Ovary (tissue), 3 donors: Measurements from ENCODE around the gene STX4.

Experiments used
- EP300 ChIP-seq: sonication (generic); formaldehyde crosslinking; IDR thresholded peaks from one replicate; pipeline ENCODE4 v1.6.1; 2017; ENCODE audit warnings: antibody characterized with exemption
- TF ChIP-seq, protein P1 (sequence below), 3 donors: fragments of 450-650 bp in 2 of 3; fragments of 200-600 bp in 1 of 3; IDR thresholded peaks; one replicate each; pipeline versions ENCODE4 v1.5.1 to v1.8.0; 2016 to 2022; ENCODE audit warnings: antibody characterized with exemption in 3 of 3, mild to moderate bottlenecking in 1 of 3
- donor health status: DM: no; HTN: no; CAD: no.

DNA sequence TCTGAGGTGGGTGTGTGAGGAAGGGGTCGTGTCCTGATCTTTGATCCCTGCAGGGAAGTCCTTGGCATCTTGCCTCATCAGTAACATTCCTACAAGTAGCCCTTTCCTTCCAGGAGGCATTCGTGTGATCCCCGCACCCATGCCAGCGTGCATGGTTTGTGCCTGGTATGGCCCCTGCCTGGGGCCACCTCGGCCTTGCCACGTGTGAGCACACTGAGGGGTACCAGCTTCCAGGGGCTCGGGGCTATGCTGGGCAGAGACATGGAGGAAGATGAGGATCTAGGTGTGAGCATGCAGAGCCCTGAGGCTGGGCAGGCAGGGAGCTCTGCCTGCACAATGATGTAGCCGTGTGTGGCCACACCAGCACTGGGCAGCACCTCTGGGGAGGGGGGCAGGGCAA is 42.3 kb upstream of the STX4 start:
- TF ChIP-seq, protein P1, sequence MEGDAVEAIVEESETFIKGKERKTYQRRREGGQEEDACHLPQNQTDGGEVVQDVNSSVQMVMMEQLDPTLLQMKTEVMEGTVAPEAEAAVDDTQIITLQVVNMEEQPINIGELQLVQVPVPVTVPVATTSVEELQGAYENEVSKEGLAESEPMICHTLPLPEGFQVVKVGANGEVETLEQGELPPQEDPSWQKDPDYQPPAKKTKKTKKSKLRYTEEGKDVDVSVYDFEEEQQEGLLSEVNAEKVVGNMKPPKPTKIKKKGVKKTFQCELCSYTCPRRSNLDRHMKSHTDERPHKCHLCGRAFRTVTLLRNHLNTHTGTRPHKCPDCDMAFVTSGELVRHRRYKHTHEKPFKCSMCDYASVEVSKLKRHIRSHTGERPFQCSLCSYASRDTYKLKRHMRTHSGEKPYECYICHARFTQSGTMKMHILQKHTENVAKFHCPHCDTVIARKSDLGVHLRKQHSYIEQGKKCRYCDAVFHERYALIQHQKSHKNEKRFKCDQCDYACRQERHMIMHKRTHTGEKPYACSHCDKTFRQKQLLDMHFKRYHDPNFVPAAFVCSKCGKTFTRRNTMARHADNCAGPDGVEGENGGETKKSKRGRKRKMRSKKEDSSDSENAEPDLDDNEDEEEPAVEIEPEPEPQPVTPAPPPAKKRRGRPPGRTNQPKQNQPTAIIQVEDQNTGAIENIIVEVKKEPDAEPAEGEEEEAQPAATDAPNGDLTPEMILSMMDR (IDR thresholded peaks at IDR 0.05): no peak
- no peak for TF ChIP-seq EP300
